LNCaP clone FGC (cell line): Measurements from ENCODE around the gene HTR2A.

ENCODE experiments used
- DNase-seq: peaks from one replicate; pipeline ENCODE4 v3.0.0-alpha.2; 2011; ENCODE audit warnings: low read depth
- H3K4me3 ChIP-seq: 2 replicates; pipeline ENCODE4 v1.5.1; 2011; ENCODE audit warnings: mild to moderate bottlenecking, low read depth, low read length, control low read depth
- TF ChIP-seq, protein P1 (sequence below): IDR thresholded peaks from 2 replicates; pipeline ENCODE4 v1.5.1; 2012; ENCODE audit warnings: mild to moderate bottlenecking; ENCODE audit not compliant: control insufficient read depth, insufficient read depth; ENCODE audit errors: extremely low read depth

HTR2A gene

GRCh38 chr13:46913757-46914156, 16.9 kb upstream of the HTR2A start:
- no peak for DNase-seq
- no peak overlapping the region for H3K4me3 ChIP-seq
- TF ChIP-seq, protein P1, sequence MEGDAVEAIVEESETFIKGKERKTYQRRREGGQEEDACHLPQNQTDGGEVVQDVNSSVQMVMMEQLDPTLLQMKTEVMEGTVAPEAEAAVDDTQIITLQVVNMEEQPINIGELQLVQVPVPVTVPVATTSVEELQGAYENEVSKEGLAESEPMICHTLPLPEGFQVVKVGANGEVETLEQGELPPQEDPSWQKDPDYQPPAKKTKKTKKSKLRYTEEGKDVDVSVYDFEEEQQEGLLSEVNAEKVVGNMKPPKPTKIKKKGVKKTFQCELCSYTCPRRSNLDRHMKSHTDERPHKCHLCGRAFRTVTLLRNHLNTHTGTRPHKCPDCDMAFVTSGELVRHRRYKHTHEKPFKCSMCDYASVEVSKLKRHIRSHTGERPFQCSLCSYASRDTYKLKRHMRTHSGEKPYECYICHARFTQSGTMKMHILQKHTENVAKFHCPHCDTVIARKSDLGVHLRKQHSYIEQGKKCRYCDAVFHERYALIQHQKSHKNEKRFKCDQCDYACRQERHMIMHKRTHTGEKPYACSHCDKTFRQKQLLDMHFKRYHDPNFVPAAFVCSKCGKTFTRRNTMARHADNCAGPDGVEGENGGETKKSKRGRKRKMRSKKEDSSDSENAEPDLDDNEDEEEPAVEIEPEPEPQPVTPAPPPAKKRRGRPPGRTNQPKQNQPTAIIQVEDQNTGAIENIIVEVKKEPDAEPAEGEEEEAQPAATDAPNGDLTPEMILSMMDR: no peak

GRCh38 chr13:46909042-46909441, 12.2 kb upstream of the HTR2A start:
- H3K4me3 ChIP-seq: no peak overlapping the region
- TF ChIP-seq, protein P1: no peak
- DNase-seq: no peak

GRCh38 chr13:46908501-46908900, 11.6 kb upstream of the HTR2A start:
- no peak for DNase-seq
- H3K4me3 ChIP-seq: no peak overlapping the region
- TF ChIP-seq, protein P1: no peak

- no peak for DNase-seq
- no peak overlapping the region for H3K4me3 ChIP-seq
These were observed 9.6 kb upstream of the HTR2A start for GRCh38 chr13:46906405-46906804.

DNA sequence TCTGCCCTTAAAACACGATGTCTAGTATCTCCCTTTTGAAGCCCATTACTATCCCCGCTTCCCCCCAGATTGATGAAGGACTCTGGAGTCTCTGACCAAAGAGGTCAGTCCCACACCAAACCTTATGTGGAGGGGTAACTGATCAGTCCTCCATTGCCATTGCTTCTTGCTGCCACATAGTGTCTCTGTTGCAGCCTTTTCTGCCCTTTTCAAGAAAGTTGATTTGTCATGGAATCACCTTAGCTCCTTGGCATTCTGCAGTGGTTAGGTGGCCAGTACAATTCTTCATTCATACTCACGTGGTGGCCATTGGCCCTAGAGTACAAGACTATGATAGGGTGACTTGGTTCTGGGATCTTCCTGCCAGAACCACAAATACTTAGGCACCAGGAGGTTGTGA, 8.4 kb upstream of the HTR2A start:
- no peak for DNase-seq
- H3K4me3 ChIP-seq: no peak overlapping the region
- TF ChIP-seq, protein P1: peak; percentile 29

More at GRCh38 chr13:46906405-46906804, 9.6 kb upstream of the HTR2A start:
- TF ChIP-seq, protein P1: no peak

DNA sequence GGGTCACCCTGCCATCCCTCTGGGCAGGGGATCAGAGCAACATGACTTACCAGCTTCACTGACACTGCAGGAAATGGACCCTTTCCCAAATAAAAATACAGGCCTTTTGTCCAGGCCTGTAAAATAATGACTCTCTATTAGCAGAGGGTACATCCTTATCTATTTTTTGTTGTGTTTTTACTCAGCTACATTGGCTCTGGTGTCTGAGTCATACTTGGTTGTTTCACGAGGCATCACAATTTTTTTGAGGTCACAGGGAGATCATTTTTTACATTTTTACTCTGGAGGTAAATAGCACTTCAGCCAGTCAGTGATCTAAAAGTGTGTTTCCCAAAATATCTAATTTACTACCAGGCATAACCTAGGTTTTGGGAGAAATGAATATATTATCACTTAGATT, 6.9 kb upstream of the HTR2A start:
- TF ChIP-seq, protein P1: no peak
- DNase-seq: no peak
- no peak overlapping the region for H3K4me3 ChIP-seq

- DNase-seq: no peak
- H3K4me3 ChIP-seq: no peak overlapping the region
- TF ChIP-seq, protein P1: no peak
These were observed 4.9 kb upstream of the HTR2A start for GRCh38 chr13:46901721-46902120.
